HG02623 (cell line): ENCODE measurements around the gene KAT8.

Experiments used
- ATAC-seq: cut with Tn5 transposase; IDR thresholded peaks from one replicate; pipeline ENCODE4 v1.9.1; 2021; ENCODE audit warnings: moderate library complexity; ENCODE audit not compliant: unreplicated experiment

The KAT8 gene

DNA sequence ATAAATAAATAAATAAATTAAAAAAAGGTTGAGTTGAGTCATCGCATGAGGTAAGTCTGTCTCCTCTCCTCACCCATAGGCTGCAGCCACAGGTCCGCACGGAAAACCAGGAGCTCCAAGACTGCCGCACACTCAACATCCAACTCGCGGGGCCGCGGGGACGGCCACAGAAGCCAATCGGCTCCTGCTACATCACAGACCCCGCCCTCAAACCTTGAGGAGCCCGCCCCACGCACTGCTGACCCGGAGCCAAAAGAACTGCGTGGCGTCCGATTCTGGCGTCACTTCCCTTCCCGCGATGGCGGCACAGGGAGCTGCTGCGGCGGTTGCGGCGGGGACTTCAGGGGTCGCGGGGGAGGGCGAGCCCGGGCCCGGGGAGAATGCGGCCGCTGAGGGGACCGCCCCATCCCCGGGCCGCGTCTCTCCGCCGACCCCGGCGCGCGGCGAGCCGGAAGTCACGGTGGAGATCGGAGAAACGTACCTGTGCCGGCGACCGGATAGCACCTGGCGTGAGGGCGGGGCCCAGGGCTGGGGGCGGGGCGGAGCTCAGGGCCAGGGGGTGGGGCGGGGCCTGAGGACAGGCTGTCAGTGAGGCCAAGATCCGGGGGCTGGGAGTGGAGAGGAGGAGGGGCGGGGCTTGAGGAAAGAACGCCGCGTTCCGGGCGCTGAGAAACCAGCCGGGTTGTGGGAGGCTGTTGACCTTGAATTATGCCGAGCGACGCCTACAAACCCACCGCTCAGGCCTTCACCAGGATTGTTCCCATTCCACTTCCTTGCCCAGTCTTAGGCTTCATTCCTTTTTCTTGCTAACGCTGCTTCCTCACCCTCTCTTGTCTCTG, at the start of gene KAT8:
Gene KAT8 (plus strand): TSS at position 281 of the 839 bp plus-strand sequence. CDS start 18 bp downstream, at position 299.
- ATAC-seq: peak; percentile 84

DNA sequence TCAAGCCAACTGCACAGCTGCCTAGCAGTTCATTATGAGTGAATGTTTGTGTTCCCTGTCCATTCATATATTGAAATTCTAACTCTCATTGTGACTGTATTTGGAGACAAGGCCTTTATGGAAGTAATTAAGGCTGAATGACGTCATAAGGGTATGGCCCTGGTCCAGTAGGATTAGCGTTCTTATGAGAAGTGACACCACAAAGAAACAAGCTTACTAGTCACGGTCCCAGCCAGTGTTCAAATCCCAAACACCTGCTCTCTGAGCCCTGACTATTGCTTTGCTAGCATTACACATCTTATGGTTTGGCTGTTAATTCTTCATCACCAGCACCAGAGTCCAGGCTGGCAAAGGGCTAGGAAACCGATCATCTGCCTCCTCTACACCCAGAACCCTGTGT, 45.6 kb upstream of the KAT8 start:
- ATAC-seq: no peak

DNA sequence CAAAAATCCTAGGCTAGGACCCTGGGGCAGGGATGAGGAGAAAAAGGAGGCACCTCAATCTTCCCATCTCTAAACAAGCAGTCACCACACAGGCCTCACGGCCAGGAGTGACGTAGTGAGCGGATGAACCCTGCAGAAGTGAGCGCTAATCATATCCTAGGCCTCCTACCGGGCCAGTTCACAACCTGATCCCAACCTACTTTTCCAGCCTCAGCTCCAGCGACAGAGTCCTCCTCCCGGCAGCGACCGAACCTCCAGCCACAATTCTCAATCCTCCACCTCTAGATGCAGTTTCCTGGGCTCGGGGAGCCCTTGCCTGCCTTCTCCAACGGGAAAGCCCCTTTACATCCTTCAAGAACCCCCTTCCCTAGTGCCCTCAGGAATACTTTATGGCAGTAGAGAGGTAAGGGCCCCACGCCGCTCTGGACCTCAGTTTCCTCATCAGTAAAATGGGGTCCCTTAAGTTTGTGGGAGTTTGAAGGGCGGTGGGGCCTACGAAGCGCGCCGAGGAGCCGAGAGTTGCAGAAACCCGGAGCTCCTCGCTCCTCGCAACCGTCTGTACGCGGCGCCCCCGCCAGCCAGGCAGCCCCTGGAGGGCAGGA, 44.8 kb upstream of the KAT8 start:
- no peak for ATAC-seq

DNA sequence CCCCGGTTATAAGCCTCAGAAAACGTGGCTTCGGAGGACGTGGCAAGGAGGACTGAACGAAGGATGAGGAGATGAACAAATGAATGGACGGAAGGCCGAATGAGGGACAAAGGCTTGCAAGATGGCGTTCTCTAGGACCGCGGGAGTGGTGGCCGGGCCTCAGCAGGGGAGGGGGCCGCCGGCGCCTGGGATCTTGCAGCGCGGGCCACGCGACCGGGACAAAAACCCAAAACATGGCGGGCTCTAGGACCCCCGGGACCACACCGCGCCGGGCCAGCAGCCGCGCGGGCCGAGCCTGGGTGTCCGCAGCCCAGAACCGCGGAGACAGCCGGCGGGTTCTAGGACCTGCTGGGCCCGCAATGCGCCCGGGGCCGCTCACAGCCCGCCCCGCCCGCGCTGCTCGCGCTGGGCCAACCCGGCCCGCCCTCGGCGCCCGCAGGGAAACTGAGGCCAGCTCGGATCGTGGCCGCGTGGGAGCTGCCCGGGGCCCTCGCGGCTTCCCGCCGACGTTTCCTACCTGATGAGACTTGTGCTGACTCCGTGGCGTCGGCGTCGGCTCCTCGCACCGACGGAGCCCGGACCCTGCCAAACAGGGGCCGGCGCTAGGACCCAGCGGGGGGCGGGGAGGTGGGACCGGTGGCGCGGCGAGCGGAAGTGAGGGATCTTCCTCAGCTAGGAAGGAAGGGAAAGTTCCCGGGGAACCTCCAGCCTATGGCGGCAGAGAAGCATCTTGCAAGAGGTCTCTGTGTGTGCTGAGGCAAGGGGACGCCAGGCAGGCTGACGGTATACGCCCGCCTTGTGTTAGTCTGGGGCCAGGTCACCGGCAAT, 44.1 kb upstream of the KAT8 start:
- ATAC-seq: peak; percentile 47

DNA sequence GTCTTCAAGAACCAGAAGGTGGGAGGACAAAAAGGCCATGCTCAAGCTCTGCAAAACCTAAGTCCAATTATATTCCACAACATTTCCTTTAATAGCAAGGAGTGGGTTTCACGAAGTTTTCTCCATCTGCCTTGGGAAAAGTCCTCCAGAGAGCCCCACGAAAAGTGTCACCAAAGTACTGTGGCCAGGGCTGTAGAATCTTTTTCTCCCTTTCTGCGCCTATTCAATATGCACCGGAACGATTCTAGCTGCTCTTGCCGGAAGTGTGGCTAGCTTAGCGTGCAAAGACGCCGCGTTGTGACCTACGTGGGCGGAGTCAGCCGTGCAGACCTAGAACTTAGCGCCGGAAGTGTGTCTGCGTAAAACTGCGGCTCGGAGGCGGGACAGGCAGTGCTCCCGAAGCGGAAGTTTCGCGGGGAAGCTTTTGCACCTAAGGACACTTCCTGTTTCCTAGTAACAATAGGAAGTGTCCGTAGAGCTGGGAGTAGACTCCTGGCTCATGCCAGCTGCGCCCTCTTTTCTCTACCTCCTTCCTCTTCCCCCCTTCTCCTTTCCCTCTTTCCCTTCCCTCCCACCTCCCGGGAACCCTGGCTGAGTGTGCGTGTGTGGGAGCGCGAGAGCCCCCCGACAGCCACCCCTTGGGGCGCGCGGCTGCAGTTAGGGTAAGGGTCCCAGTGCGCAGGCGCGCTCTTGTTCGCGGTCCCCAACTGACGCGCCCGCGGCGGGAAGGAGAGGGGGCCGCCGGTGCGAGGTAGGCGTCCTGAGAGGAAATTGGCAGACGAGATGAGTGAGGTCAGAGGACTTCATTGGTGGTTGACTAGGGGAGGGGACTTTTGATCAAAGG, 43.3 kb upstream of the KAT8 start, which contains the start of the genes ZNF646 and ZNF668:
Gene ZNF646 (plus strand): TSS at position 453 of the 844 bp plus-strand sequence. CDS start 1,903 bp downstream, outside the sequence.
Gene ZNF668 (minus strand): TSS at position 271 of the 844 bp plus-strand sequence. CDS start 9,781 bp downstream, outside the sequence.
- ATAC-seq: peak; percentile 59

DNA sequence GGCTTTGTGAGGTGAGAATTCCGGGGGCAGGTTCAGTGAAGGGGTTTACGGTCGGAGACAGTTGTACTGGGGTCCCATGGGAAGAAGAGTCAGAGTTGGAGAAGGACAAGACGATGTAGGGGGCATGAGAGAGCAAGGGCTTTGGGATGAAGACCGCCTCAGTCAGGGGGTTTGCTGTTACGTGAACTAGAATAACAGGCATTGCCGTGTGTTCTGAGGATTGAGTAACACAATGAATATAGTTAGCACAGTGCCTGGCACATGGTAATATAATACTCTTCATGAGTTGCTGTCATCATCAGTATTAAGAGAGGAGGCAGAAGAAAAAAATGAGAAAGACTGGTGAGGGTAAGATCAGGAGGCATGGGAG, 42.7 kb upstream of the KAT8 start:
- no peak for ATAC-seq

DNA sequence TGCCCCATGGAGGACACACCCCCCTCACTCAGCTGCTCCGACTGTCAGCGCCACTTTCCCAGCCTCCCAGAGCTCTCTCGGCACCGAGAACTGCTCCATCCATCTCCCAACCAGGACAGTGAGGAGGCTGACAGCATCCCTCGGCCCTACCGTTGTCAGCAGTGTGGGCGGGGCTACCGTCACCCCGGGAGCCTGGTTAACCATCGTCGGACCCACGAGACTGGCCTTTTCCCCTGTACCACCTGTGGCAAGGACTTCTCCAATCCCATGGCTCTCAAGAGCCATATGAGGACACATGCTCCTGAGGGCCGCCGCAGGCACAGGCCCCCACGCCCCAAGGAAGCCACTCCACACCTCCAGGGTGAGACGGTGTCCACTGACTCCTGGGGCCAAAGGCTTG, 41.1 kb upstream of the KAT8 start:
- no peak for ATAC-seq

DNA sequence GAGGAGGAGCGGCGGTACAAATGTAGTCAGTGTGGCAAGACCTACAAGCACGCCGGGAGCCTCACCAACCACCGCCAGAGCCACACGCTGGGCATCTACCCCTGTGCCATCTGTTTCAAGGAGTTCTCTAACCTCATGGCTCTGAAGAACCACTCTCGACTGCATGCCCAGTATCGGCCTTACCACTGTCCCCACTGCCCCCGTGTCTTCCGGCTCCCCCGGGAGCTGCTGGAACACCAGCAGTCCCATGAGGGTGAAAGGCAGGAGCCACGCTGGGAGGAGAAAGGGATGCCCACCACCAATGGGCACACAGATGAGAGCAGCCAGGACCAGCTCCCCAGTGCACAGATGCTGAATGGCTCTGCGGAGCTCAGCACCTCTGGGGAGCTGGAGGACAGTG, 40.4 kb upstream of the KAT8 start:
- ATAC-seq: no peak

DNA sequence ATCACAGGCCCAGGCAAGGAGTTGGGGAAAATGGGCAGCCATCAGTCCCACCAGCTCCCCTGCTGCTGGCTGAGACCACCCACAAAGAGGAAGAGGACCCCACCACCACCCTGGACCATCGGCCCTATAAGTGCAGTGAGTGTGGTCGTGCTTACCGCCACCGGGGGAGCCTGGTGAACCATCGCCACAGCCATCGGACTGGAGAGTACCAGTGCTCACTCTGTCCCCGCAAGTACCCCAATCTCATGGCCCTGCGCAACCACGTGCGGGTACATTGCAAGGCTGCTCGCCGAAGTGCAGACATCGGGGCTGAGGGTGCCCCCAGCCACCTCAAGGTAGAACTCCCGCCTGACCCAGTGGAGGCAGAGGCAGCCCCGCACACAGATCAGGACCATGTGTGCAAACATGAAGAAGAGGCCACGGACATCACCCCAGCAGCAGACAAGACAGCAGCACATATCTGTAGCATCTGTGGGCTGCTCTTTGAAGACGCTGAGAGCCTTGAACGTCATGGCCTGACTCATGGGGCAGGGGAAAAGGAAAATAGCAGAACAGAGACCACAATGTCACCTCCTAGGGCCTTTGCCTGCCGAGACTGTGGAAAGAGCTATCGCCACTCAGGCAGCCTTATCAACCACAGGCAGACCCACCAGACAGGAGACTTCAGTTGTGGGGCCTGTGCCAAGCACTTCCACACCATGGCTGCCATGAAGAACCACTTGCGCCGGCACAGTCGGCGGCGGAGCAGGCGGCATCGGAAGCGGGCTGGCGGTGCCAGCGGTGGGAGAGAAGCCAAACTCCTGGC, 39.7 kb upstream of the KAT8 start:
- ATAC-seq: no peak

DNA sequence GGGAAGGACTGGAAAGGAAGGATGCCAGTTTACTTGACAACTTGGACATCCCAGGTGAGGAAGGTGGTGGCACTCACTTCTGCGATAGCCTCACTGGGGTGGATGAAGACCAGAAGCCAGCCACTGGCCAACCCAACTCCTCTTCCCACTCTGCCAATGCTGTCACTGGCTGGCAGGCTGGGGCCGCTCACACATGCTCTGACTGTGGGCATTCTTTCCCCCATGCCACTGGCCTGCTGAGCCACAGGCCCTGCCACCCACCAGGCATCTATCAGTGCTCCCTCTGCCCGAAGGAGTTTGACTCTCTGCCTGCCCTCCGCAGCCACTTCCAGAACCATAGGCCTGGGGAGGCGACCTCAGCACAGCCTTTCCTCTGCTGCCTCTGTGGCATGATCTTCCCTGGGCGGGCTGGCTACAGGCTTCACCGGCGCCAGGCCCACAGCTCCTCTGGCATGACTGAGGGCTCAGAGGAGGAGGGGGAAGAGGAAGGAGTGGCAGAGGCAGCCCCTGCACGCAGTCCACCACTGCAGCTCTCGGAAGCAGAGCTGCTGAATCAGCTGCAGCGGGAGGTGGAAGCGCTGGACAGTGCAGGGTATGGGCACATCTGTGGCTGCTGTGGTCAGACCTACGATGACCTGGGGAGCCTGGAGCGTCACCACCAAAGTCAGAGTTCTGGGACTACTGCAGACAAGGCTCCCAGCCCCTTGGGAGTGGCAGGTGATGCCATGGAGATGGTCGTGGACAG, 38.7 kb upstream of the KAT8 start:
- ATAC-seq: no peak

DNA sequence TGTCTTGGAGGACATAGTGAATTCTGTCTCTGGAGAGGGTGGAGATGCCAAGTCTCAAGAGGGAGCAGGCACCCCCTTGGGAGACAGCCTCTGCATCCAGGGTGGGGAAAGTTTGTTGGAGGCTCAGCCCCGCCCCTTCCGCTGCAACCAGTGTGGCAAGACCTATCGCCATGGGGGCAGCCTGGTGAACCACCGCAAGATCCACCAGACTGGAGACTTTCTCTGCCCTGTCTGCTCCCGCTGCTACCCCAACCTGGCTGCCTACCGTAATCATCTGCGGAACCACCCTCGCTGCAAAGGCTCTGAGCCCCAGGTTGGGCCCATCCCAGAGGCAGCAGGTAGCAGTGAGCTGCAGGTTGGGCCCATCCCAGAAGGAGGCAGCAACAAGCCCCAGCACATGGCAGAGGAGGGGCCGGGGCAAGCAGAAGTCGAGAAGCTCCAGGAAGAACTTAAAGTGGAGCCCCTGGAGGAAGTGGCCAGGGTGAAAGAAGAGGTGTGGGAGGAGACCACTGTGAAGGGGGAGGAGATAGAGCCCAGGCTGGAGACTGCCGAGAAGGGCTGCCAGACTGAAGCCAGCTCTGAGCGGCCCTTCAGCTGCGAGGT, 38.0 kb upstream of the KAT8 start:
- ATAC-seq: no peak

DNA sequence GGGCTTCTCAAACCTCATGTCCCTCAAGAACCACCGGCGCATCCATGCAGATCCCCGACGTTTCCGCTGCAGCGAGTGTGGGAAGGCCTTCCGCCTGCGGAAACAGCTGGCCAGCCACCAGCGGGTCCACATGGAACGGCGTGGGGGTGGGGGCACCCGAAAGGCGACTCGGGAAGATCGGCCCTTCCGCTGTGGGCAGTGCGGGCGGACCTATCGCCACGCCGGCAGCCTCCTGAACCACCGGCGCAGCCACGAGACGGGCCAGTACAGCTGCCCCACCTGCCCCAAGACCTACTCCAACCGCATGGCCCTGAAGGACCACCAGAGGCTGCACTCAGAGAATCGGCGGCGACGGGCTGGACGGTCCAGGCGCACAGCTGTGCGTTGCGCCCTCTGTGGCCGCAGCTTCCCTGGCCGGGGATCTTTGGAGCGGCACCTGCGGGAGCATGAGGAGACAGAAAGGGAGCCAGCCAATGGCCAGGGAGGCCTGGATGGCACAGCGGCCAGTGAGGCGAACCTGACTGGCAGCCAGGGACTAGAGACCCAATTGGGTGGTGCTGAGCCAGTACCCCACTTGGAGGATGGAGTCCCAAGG, 37.3 kb upstream of the KAT8 start:
- ATAC-seq: no peak

DNA sequence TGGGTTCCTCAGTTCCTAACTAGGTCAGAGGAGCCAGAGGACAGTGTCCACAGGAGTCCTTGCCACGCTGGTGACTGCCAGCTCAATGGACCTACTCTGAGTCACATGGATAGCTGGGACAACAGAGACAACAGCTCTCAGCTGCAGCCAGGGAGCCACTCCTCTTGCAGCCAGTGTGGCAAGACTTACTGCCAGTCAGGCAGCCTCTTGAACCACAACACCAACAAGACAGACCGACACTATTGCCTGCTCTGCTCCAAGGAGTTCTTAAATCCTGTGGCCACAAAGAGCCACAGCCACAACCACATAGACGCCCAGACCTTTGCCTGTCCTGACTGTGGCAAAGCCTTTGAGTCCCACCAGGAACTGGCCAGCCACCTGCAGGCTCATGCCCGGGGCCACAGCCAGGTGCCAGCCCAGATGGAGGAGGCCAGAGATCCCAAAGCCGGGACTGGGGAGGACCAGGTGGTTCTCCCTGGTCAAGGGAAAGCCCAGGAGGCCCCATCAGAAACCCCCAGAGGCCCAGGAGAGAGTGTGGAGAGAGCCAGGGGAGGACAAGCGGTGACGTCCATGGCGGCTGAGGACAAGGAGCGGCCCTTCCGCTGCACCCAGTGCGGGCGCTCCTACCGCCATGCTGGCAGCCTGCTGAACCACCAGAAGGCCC, 36.6 kb upstream of the KAT8 start:
- no peak for ATAC-seq

DNA sequence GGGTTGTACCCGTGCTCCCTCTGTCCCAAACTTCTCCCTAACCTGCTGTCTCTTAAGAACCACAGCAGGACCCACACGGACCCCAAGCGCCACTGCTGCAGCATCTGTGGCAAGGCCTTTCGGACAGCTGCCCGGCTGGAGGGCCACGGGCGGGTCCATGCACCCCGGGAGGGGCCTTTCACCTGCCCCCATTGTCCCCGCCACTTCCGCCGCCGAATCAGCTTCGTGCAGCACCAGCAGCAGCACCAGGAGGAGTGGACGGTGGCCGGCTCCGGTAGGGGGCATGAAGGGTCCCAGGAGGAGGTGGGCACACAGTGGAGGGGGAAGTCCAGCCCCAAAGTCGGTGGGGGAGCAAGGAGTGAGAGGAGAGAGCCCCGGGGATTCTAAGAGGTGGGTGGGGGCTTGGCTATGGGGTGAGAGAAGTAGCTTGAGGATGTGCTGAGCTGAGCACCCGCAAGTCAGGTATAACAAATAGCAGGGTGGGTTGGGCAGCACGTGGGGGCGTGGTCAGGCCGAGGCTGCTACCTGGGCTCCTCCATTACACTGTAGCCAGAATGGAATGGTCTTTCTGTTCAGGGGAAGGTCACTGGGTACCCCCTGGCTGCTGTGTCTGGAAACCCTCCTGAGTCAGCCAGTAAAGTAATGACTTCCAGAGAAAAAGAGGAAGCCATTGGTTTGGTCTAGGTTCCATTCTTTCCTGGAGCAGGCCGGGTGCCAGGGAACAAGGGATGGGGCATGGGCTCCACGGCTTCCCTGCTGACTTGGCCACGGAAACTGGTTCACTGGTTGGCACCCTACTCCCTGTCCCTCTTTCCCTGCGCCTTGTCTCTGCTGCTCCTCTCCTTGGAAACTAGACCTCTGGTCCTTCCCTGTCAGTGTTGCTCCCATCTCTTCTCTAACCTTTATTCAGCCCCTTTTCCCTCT, 35.8 kb upstream of the KAT8 start:
- no peak for ATAC-seq

DNA sequence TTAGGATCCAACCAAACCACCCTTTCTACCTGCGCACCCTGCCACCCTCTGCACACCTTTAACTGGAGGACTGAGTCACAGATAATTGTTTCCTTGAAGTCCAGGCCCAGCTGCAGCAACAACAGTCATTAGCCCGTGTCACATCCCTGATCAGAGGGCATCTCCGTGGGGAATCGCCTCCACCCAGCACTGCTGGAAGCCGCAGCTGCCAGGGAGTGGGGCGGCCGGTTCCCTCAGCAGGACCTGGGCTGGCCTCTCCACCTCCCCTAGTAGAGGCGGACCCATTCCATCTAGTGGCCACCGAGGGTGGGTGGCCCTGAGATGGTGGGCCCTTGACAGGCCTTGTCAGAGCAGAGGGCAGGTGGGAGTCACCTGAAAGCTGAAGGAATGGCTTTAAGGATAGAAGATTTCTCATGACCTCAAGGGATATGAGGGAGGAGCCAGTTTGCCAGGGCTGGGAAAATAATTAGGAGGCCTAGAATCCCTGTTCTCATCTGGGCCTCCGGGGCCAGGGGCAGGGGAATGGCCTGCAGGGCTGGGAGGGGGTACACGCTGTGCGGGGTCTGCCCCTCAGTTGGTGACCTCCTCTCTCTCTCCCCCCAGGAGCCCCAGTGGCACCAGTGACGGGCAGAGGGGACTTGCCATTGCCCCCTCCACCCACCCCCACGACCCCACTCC, 35.0 kb upstream of the KAT8 start:
- ATAC-seq: no peak

DNA sequence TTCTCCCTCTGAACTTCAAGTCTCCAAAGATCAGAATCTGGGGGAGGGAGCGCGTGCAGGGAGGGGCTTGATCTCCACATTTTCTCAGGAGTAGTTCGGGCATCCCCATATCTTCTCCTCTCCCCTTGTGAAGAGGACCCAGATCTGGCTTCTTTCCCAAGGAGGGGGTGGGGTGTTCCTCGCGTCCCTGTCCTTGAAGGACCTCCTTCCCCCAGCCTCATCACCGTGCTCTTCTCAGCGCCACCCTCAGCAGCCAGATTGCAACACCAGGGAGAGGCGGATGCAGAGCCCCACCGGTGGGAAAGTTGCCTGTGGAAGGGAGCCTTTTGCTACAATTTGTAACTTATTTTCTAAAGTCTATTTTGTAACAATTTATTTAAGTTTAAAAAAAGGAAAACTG, 34.4 kb upstream of the KAT8 start:
- ATAC-seq: no peak
